Measurements from ENCODE around the gene PNMT.

DNA sequence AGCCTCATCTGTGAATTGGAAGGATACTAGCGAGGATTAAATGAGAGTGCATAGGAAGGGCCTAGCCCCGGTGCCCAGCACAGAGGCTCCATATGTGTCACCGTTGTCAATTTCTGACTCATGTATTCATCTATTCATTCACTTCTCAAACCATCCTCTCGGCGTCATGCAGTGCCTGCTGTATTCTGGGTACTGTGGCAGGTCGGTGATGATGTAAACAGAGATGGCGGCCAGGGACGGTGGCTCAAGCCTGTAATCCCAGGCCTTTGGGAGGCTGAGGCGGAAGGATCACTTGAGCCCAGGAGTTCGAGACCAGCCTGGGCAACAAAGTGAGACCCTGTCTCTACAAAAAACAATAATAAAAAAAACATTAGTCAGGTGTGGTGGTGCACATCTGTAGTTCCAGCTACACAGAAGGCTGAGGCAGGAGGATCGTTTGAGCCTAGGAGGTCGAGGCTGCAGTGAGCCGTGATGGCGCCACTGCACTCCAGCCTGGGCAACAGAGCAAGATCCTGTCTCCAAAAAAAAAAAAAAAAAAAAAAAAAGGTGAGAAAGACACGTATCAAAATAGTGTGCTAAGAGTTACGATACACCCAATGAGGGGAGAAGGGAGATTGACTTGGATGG lies 45.8 kb upstream of the PNMT start:
- TF ChIP-seq, protein P1, sequence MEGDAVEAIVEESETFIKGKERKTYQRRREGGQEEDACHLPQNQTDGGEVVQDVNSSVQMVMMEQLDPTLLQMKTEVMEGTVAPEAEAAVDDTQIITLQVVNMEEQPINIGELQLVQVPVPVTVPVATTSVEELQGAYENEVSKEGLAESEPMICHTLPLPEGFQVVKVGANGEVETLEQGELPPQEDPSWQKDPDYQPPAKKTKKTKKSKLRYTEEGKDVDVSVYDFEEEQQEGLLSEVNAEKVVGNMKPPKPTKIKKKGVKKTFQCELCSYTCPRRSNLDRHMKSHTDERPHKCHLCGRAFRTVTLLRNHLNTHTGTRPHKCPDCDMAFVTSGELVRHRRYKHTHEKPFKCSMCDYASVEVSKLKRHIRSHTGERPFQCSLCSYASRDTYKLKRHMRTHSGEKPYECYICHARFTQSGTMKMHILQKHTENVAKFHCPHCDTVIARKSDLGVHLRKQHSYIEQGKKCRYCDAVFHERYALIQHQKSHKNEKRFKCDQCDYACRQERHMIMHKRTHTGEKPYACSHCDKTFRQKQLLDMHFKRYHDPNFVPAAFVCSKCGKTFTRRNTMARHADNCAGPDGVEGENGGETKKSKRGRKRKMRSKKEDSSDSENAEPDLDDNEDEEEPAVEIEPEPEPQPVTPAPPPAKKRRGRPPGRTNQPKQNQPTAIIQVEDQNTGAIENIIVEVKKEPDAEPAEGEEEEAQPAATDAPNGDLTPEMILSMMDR (IDR thresholded peaks at IDR 0.05 in 8 of 11, conservative IDR thresholded peaks at IDR 0.05 in 3 of 11) = no peak
- TF ChIP-seq POLR2AphosphoS5 (IDR thresholded peaks at IDR 0.05) = no peak
- TF ChIP-seq POLR2A (IDR thresholded peaks at IDR 0.05) = no peak

Data from spleen (tissue), 7 donors.